Ovary (tissue), 9 donors: ENCODE results near the gene SLAMF7. TPM values are rescaled to one million over a fixed set of nuclear protein-coding genes. Genes with fewer than 3 reads are reported as not detected.

ENCODE experiments used
- DNase-seq, 5 donors: peaks; one replicate each; pipeline ENCODE4 v3.0.0-alpha.2; 2019 to 2020
- H3K27ac ChIP-seq, 2 donors: fragments of 200-600 bp; one replicate each; pipeline versions ENCODE4 v1.5.1 to v1.8.0; 2019 to 2022
- H3K27me3 ChIP-seq: fragments of 200-600 bp; one replicate; pipeline ENCODE4 v1.8.0; 2022
- H3K36me3 ChIP-seq: fragments of 200-600 bp; sonication (generic); one replicate; pipeline ENCODE4 v1.5.1; 2019
- H3K4me1 ChIP-seq: one replicate; pipeline ENCODE4 v1.8.1; 2013; ENCODE audit warnings: mild to moderate bottlenecking, moderate library complexity; ENCODE audit not compliant: insufficient read depth
- H3K4me3 ChIP-seq: fragments of 200-600 bp; sonication (generic); one replicate; pipeline ENCODE4 v1.5.1; 2017
- H3K9me3 ChIP-seq, 2 donors: fragments of 200-600 bp in 1 of 2; sonication (generic) in 1 of 2; one replicate each; pipeline versions ENCODE4 v1.5.1 to v1.8.1; 2013 to 2019; ENCODE audit warnings: mild to moderate bottlenecking in 1 of 2, moderate library complexity in 1 of 2
- EP300 ChIP-seq: sonication (generic); formaldehyde crosslinking; IDR thresholded peaks from one replicate; pipeline ENCODE4 v1.6.1; 2017; ENCODE audit warnings: antibody characterized with exemption
- POLR2A ChIP-seq: fragments of 450-650 bp; IDR thresholded peaks from one replicate; pipeline ENCODE4 v1.6.1; 2017; ENCODE audit warnings: antibody characterized with exemption, mild to moderate bottlenecking, moderate library complexity
- WGBS, 3 donors: extraction: QIAGEN DNeasy Blood & Tissue Kit in 1 of 3; methylation state at CpG; one replicate each; pipeline versions ENCODE4 v1.1.5 to v1.1.7; 2013 to 2017; 5-methylcytosine and 5-hydroxymethylcytosine counted together
- intact Hi-C, 4 donors: fragments of 100-400 bp; cut with DNase I; formaldehyde crosslinking; loops; one replicate each; pipeline versions ENCODE4 v1.11.0 to v1.15.1; 2022 to 2023
- polyA plus RNA-seq, 2 donors: library from polyadenylated mRNA; stranded (reverse); fragments of 200-250 nt in 1 of 2; fragments of 350-450 nt in 1 of 2; fragmentation: Illumina TruSeq in 1 of 2; extraction: RNeasy Lipid Tissue Mini Kit (QIAGEN cat#74804) in 1 of 2; gene quantifications; one replicate each; pipeline ENCODE4 v1.2.3, GENCODE V29; 2013 to 2014
- total RNA-seq, 7 donors: library from RNA; depleted of rRNA in 2 of 7; stranded (reverse); fragments of >200 nt in 2 of 7; fragmentation: NEBNext Ultra II Directional in 3 of 7; extraction: Animal tissue kit (Norgen Biotek cat#: 25700) in 3 of 7; gene quantifications; one replicate each; pipeline versions ENCODE4 v1.1.0 to v1.2.4, GENCODE V29; 2016 to 2023
- TF ChIP-seq, protein P1 (sequence below), 3 donors: fragments of 450-650 bp in 2 of 3; fragments of 200-600 bp in 1 of 3; IDR thresholded peaks; one replicate each; pipeline versions ENCODE4 v1.5.1 to v1.8.0; 2016 to 2022; ENCODE audit warnings: antibody characterized with exemption in 3 of 3, mild to moderate bottlenecking in 1 of 3
- donor health status: DM: no; HTN: no; CAD: no; lungs with moderate emphysema.
- donor health status: DM: no; HTN: no; CAD: no.
- donor health status: Bipolar disorder and iron deficiency.
- donor health status: DM: yes; HTN: yes; CAD: no.
- donor health status: DM: no; HTN: no; CAD: no.
- donor health status: DM: yes; HTN: yes; CAD: no.

Gene SLAMF7
- total and polyA plus RNA-seq, 9 donors, result 0.32 to 7.3 (median 0.84) TPM; not detected in 1

- WGBS, 3 donors, result 91 to 95% (median 93%) methylated on average over 42 to 43 of the region's 43 CpGs
- no peak overlapping the region for H3K4me3 ChIP-seq
- H3K36me3 ChIP-seq, result no peaks in the 10 kb centered on the region
- H3K27me3 ChIP-seq, result no peaks in the 10 kb centered on the region
- H3K9me3 ChIP-seq, result no peaks in the 10 kb centered on the region
- intact Hi-C loops, result no loop called here
- H3K4me1 ChIP-seq, result no peaks in the 10 kb centered on the region
- H3K27ac ChIP-seq, result no peak overlapping the region
- no peak for DNase-seq
- TF ChIP-seq, protein P1, sequence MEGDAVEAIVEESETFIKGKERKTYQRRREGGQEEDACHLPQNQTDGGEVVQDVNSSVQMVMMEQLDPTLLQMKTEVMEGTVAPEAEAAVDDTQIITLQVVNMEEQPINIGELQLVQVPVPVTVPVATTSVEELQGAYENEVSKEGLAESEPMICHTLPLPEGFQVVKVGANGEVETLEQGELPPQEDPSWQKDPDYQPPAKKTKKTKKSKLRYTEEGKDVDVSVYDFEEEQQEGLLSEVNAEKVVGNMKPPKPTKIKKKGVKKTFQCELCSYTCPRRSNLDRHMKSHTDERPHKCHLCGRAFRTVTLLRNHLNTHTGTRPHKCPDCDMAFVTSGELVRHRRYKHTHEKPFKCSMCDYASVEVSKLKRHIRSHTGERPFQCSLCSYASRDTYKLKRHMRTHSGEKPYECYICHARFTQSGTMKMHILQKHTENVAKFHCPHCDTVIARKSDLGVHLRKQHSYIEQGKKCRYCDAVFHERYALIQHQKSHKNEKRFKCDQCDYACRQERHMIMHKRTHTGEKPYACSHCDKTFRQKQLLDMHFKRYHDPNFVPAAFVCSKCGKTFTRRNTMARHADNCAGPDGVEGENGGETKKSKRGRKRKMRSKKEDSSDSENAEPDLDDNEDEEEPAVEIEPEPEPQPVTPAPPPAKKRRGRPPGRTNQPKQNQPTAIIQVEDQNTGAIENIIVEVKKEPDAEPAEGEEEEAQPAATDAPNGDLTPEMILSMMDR (IDR thresholded peaks at IDR 0.05), result no peak
- TF ChIP-seq EP300 (no peak), POLR2A (no peak)
These were observed 63.0 kb downstream of the SLAMF7 start for GRCh38 chr1:160801836-160802580.

Other genes with a start within 250 kb of the SLAMF7 start
- gene SLAMF6, start 216.0 kb upstream of the SLAMF7 start, total RNA-seq, result under 1 TPM in 6 of 7 donors, not detected in 1; 0.13 to 0.72 (median 0.47) TPM
- 1 to 10 TPM in 1 of 2 donors, under 1 TPM in 1; 0.24 to 4.2 TPM for gene SLAMF6, start 216.0 kb upstream of the SLAMF7 start, polyA plus RNA-seq
- 10 to 100 TPM in 1 of 7 donors, 1 to 10 TPM in 5, under 1 TPM in 1; 0.91 to 10.9 (median 2.0) TPM for gene CD84, start 159.8 kb upstream of the SLAMF7 start, total RNA-seq
- gene CD84, start 159.8 kb upstream of the SLAMF7 start, polyA plus RNA-seq, result 1 to 10 TPM in 1 of 2 donors, under 1 TPM in 1; 0.48 to 9.6 TPM
- under 1 TPM in 4 of 7 donors, not detected in 3; 0.15 to 0.57 (median 0.27) TPM for gene SLAMF1, start 92.2 kb upstream of the SLAMF7 start, total RNA-seq
- gene SLAMF1, start 92.2 kb upstream of the SLAMF7 start, polyA plus RNA-seq, result under 1 TPM; 0.18 to 0.68 TPM
- 1 to 10 TPM in 6 of 7 donors, under 1 TPM in 1; 0.61 to 4.4 (median 1.9) TPM for gene CD48, start 27.4 kb upstream of the SLAMF7 start, total RNA-seq
- gene CD48, start 27.4 kb upstream of the SLAMF7 start, polyA plus RNA-seq, result 10 to 100 TPM in 1 of 2 donors, 1 to 10 TPM in 1; 2.5 to 17.6 TPM
- under 1 TPM in 5 of 7 donors, not detected in 2; 0.15 to 0.90 (median 0.45) TPM for gene LY9, start 56.9 kb downstream of the SLAMF7 start, total RNA-seq
- gene LY9, start 56.9 kb downstream of the SLAMF7 start, polyA plus RNA-seq, result 1 to 10 TPM in 1 of 2 donors, under 1 TPM in 1; 0.24 to 2.9 TPM
- gene CD244, start 123.6 kb downstream of the SLAMF7 start, total RNA-seq, result 1 to 10 TPM in 2 of 7 donors, under 1 TPM in 5; 0.45 to 3.1 (median 0.51) TPM
- gene CD244, start 123.6 kb downstream of the SLAMF7 start, polyA plus RNA-seq, result 1 to 10 TPM in 1 of 2 donors, under 1 TPM in 1; 0.75 to 2.8 TPM
- gene ITLN1, start 145.9 kb downstream of the SLAMF7 start, total RNA-seq, result 1,000 to 10,000 TPM in 1 of 7 donors, 10 to 100 TPM in 1, 1 to 10 TPM in 4, under 1 TPM in 1; 0.48 to 1,183 (median 2.0) TPM
- gene ITLN1, start 145.9 kb downstream of the SLAMF7 start, polyA plus RNA-seq, result 10 to 100 TPM in 1 of 2 donors, 1 to 10 TPM in 1; 4.5 to 44.1 TPM
- gene ITLN2, start 215.6 kb downstream of the SLAMF7 start, total RNA-seq, result 1 to 10 TPM in 6 of 7 donors, under 1 TPM in 1; 0.53 to 7.2 (median 2.1) TPM
- gene ITLN2, start 215.6 kb downstream of the SLAMF7 start, polyA plus RNA-seq, result 1 to 10 TPM; 3.4 to 7.6 TPM